Testis (tissue), 2 donors: ENCODE data around the gene GRID2.

Experiments used
- POLR2A ChIP-seq: fragments of 450-650 bp; IDR thresholded peaks from one replicate; pipeline ENCODE4 v1.6.1; 2017; ENCODE audit warnings: antibody characterized with exemption, mild to moderate bottlenecking, moderate library complexity
- TF ChIP-seq, protein P1 (sequence below), 3 experiments: fragments of 450-650 bp in 2 of 3; fragments of 200-600 bp in 1 of 3; sonication (generic) in 1 of 3; IDR thresholded peaks; one replicate each; pipeline ENCODE4 v1.5.1; 2016 to 2019; ENCODE audit warnings: antibody characterized with exemption in 3 of 3, mild to moderate bottlenecking in 2 of 3, moderate library complexity in 1 of 3

DNA sequence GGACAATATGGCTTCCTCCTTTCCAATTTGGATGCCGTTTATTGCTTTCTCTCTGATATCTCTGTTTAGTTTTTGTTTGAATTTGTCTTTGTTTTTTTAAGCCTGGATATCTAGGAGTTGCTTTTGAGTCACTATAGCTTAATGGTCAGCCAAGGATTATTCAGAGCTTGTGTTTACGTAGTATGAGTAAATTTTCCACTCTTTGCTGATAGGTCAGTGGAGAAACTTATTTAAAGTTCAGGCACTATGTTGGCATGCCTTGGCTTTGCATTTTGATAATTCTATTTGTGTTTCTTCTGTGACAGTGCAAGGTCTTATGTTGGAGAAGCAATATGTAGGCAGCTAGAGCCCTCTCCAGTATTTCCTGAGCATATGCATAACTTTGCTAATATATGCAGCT, 315.2 kb downstream of the GRID2 start:
- TF ChIP-seq, protein P1, sequence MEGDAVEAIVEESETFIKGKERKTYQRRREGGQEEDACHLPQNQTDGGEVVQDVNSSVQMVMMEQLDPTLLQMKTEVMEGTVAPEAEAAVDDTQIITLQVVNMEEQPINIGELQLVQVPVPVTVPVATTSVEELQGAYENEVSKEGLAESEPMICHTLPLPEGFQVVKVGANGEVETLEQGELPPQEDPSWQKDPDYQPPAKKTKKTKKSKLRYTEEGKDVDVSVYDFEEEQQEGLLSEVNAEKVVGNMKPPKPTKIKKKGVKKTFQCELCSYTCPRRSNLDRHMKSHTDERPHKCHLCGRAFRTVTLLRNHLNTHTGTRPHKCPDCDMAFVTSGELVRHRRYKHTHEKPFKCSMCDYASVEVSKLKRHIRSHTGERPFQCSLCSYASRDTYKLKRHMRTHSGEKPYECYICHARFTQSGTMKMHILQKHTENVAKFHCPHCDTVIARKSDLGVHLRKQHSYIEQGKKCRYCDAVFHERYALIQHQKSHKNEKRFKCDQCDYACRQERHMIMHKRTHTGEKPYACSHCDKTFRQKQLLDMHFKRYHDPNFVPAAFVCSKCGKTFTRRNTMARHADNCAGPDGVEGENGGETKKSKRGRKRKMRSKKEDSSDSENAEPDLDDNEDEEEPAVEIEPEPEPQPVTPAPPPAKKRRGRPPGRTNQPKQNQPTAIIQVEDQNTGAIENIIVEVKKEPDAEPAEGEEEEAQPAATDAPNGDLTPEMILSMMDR (IDR thresholded peaks at IDR 0.05), result no peak
- no peak for TF ChIP-seq POLR2A
